ENCODE measurements around the gene BCL7C. TPM values are rescaled to one million over a fixed set of nuclear protein-coding genes. Genes with fewer than 3 reads are reported as not detected.

Gene BCL7C
- total and polyA plus RNA-seq, 10 of the 15 experiments (the other 5 are each of a cell fraction or from before 2014, with no cell fraction given), result 1.1 to 30.5 (median 13.7) TPM

GRCh38 chr16:30884760-30885159, 9.1 kb downstream of the BCL7C start:
- DNase-seq (ENCODE audit: low read depth, low spot score) (no peak), FAIRE-seq (peak; percentile 18), ATAC-seq (peak; percentile 85)
- Histone ChIP-seq H3K9me3 (replicated peaks; ENCODE audit: control insufficient read depth, insufficient read depth, low read length) (no peaks in the 10 kb centered on the region), H3K4me3 (no peak overlapping the region), H4K20me1 (ENCODE audit: control insufficient read depth, insufficient read depth) (no peaks in the 10 kb centered on the region), H3K4me1 (ENCODE audit: control insufficient read depth, insufficient read depth, low read length) (peaks cover 10% of the 10 kb centered on the region), H2AFZ (ENCODE audit: control insufficient read depth, low read depth, low read length) (no peak overlapping the region), H3K4me2 (ENCODE audit: control insufficient read depth, insufficient read depth) (peak overlapping the region; percentile 22; the same call in 1 of the 2 replicates), H3K79me2 (ENCODE audit: control insufficient read depth, insufficient read depth, low read length) (no peaks in the 10 kb centered on the region), H3K36me3 (ENCODE audit: control insufficient read depth in 2 of 2, insufficient read depth in 2 of 2, low read length in 1 of 2) (peaks cover 0 to 5% of the 10 kb centered on the region in 2 experiments; a peak in 2 of 4 replicates), H3K9ac (ENCODE audit: control insufficient read depth, insufficient read depth, low read length) (no peak overlapping the region), H3K27me3 (replicated peaks in 1 of 2; ENCODE audit: control insufficient read depth in 2 of 2, insufficient read depth in 2 of 2, low read length in 1 of 2) (no peaks in the 10 kb centered on the region), H3K27ac (ENCODE audit: control insufficient read depth, insufficient read depth) (peak overlapping the region; percentile 37)
- intact Hi-C loops (cut with micrococcal nuclease; ENCODE audit: unreplicated experiment) (no loop called here), in situ Hi-C loops (cut with MboI) (no loop called here)
- 14% methylated on average over 3 of the region's 3 CpGs for WGBS (ENCODE audit: insufficient coverage, insufficient replicate concordance, low lambda C conversion rate, missing lambda C conversion rate)
- RAD21 ChIA-PET (ENCODE audit: unreplicated experiment), result interaction anchor here (0.7 kb wide), 1 partner anchor 16 kb away, joined by 4 read pairs; no protein-coding TSS in a partner anchor
- POLR2A ChIA-PET, result interaction anchor here (0.6 to 1.3 kb wide), 5 partner anchors 8 to 412 kb away, joined by 3 to 7 read pairs (median 4); partner anchors contain the start of gene ITGAL
- BruUV-seq (replicated peaks), result no TSS peak
- SMC1A ChIA-PET (ENCODE audit: uncharacterized antibody, unreplicated experiment), result interaction anchor here (0.5 to 1.2 kb wide), 2 partner anchors 12 to 40 kb away, joined by 3 read pairs; no protein-coding TSS in a partner anchor
- CTCF ChIA-PET, result interaction anchor here (0.6 to 0.9 kb wide), 2 partner anchors 10 to 482 kb away, joined by 3 read pairs; no protein-coding TSS in a partner anchor
- TF ChIP-seq TBL1XR1 (IDR thresholded peaks at IDR 0.05; ENCODE audit: low read depth, low read length), result no peak
- no peak for TF ChIP-seq TARDBP (IDR thresholded peaks at IDR 0.05; ENCODE audit: borderline replicate concordance)
- TF ChIP-seq ZBTB33 (IDR thresholded peaks at IDR 0.05), result no peak
- peak; percentile 70 for TF ChIP-seq RUNX3 (IDR thresholded peaks at IDR 0.05; ENCODE audit: low read length)
- no peak for TF ChIP-seq NBN (IDR thresholded peaks at IDR 0.05)
- peak; percentile 37; the same call in 1 of the 2 replicates for TF ChIP-seq NR2F1 (conservative IDR thresholded peaks at IDR 0.05)
- TF ChIP-seq YY1 (IDR thresholded peaks at IDR 0.05; ENCODE audit: low read depth, low read length), result 0 out of 2 replicates have a peak, but pooled peaks have one; percentile 22
- no peak for TF ChIP-seq TCF12 (IDR thresholded peaks at IDR 0.05; ENCODE audit: low read depth, low read length)
- no peak for TF ChIP-seq ZBTB40 (IDR thresholded peaks at IDR 0.05; ENCODE audit: borderline replicate concordance)
- TF ChIP-seq ZNF217 (IDR thresholded peaks at IDR 0.05), result peak; percentile 39; the same call in 1 of the 2 replicates
- no peak for TF ChIP-seq IRF4 (IDR thresholded peaks at IDR 0.05; ENCODE audit: low read depth, low read length)
- TF ChIP-seq BCL11A (IDR thresholded peaks at IDR 0.05; ENCODE audit: low read depth, low read length), result no peak
- no peak for TF ChIP-seq KAT2A (conservative IDR thresholded peaks at IDR 0.05; ENCODE audit: control insufficient read depth, low read depth, low read length)
- peak; percentile 68 for TF ChIP-seq MEF2B (IDR thresholded peaks at IDR 0.05; ENCODE audit: partially characterized antibody, poor library complexity, severe bottlenecking)

All from GM12878 (cell line).